GM12878 (cell line): ENCODE results near the gene LZIC. TPM values are rescaled to one million over a fixed set of nuclear protein-coding genes. Genes with fewer than 3 reads are reported as not detected.

Source experiments
- ATAC-seq: fragments of 200-7000 bp; cut with Tn5 transposase; 3 replicates; pipeline ENCODE4 v1.9.1; 2020; ENCODE audit warnings: mild to moderate bottlenecking, moderate library complexity
- BruUV-seq: library from RNA; stranded (reverse); fragments of 400-500 nt; replicated peaks from 2 replicates; lab custom pipeline; 2021; lab: Mats Ljungman, UMichigan
- CTCF ChIA-PET: fragments of 300-600 bp; sonication (Branson Sonifier 250); formaldehyde crosslinking; extraction: SDS; loops from one replicate; lab custom pipeline; 2021; ENCODE audit warnings: inconsistent platforms; lab: Yijun Ruan, JAX
- POLR2A ChIA-PET: fragments of 350-600 bp; formaldehyde crosslinking; extraction: SDS; loops from one replicate; lab custom pipeline; 2021; ENCODE audit warnings: inconsistent platforms; lab: Charles Lee
- RAD21 ChIA-PET: fragments of 300-600 bp; sonication (Branson Sonifier 250); formaldehyde crosslinking; loops from one replicate; lab custom pipeline; 2023; ENCODE audit warnings: antibody characterized with exemption; ENCODE audit not compliant: unreplicated experiment; lab: Charles Lee
- SMC1A ChIA-PET: fragments of 300-600 bp; sonication (Branson Sonifier 250); formaldehyde crosslinking; loops from one replicate; lab custom pipeline; 2023; ENCODE audit not compliant: unreplicated experiment, uncharacterized antibody; lab: Charles Lee
- DNase-seq: peaks from one replicate; pipeline ENCODE4 v3.0.0-alpha.2; 2011; ENCODE audit warnings: low read depth, low spot score
- FAIRE-seq: peaks from 3 replicates; lab custom pipeline; 2011; peaks lifted over from hg19 to GRCh38; lab: Jason Lieb, UNC
- H2AFZ ChIP-seq: 2 replicates; pipeline ENCODE4 v1.6.0; 2011; ENCODE audit warnings: low read depth, low read length, control low read depth; ENCODE audit not compliant: control insufficient read depth
- H3K27ac ChIP-seq: 2 replicates; pipeline ENCODE4 v1.5.1; 2011; ENCODE audit warnings: control low read depth; ENCODE audit not compliant: control insufficient read depth, insufficient read depth
- H3K27me3 ChIP-seq, 2 experiments: replicated peaks in 1 of 2; 2 replicates each; pipeline versions ENCODE4 v1.6.0 to v1.6.1; 2011; ENCODE audit warnings: low read length in 1 of 2; ENCODE audit not compliant: control insufficient read depth in 2 of 2, insufficient read depth in 2 of 2
- H3K36me3 ChIP-seq, 2 experiments: 2 replicates each; pipeline ENCODE4 v1.5.1; 2011; ENCODE audit warnings: low read length in 1 of 2; ENCODE audit not compliant: control insufficient read depth in 2 of 2, insufficient read depth in 2 of 2
- H3K4me1 ChIP-seq: 2 replicates; pipeline ENCODE4 v1.6.1; 2011; ENCODE audit warnings: mild to moderate bottlenecking, low read length, moderate library complexity, mixed read lengths; ENCODE audit not compliant: control insufficient read depth, insufficient read depth
- H3K4me2 ChIP-seq: 2 replicates; pipeline ENCODE4 v1.6.0; 2011; ENCODE audit warnings: control low read depth; ENCODE audit not compliant: control insufficient read depth, insufficient read depth
- H3K4me3 ChIP-seq: fragments of 200-600 bp; sonication (generic); 2 replicates; pipeline ENCODE4 v1.5.1; 2016
- H3K79me2 ChIP-seq: 2 replicates; pipeline ENCODE4 v1.6.0; 2011; ENCODE audit warnings: low read length; ENCODE audit not compliant: control insufficient read depth, insufficient read depth
- H3K9ac ChIP-seq: 2 replicates; pipeline ENCODE4 v1.8.0; 2011; ENCODE audit warnings: low read length, control low read depth, mixed read lengths; ENCODE audit not compliant: control insufficient read depth, insufficient read depth
- H3K9me3 ChIP-seq: replicated peaks from 3 replicates; pipeline ENCODE4 v1.5.1; 2011; ENCODE audit warnings: mild to moderate bottlenecking, low read length; ENCODE audit not compliant: control insufficient read depth, insufficient read depth
- H4K20me1 ChIP-seq: 2 replicates; pipeline ENCODE4 v1.6.0; 2011; ENCODE audit not compliant: control insufficient read depth, insufficient read depth
- ATF2 ChIP-seq: IDR thresholded peaks from 2 replicates; pipeline ENCODE4 v1.6.1; 2012; ENCODE audit warnings: low read length, inconsistent platforms
- ATF7 ChIP-seq: fragments of 450-650 bp; IDR thresholded peaks from 2 replicates; pipeline ENCODE4 v1.6.1; 2016; ENCODE audit warnings: low read depth, mild to moderate bottlenecking
- E2F8 ChIP-seq: fragments of 450-650 bp; IDR thresholded peaks from 2 replicates; pipeline ENCODE4 v1.6.1; 2018; ENCODE audit warnings: mild to moderate bottlenecking, low read depth, moderate library complexity; ENCODE audit not compliant: partially characterized antibody
- HDAC6 ChIP-seq: fragments of 200-600 bp; sonication (generic); IDR thresholded peaks from one replicate; pipeline ENCODE4 v1.8.0; 2017; ENCODE audit warnings: antibody characterized with exemption; ENCODE audit not compliant: unreplicated experiment
- KDM1A ChIP-seq: fragments of 200-600 bp; sonication (generic); IDR thresholded peaks from 2 replicates; pipeline ENCODE4 v1.6.1; 2016; ENCODE audit warnings: borderline replicate concordance
- NR2C2 ChIP-seq: IDR thresholded peaks from 2 replicates; pipeline ENCODE4 v1.6.1; 2011; ENCODE audit warnings: borderline replicate concordance, low read depth; ENCODE audit not compliant: control insufficient read depth, insufficient read length
- PBX3 ChIP-seq: IDR thresholded peaks from 2 replicates; pipeline ENCODE4 v1.6.1; 2011; ENCODE audit warnings: mild to moderate bottlenecking, low read depth, low read length, moderate library complexity; ENCODE audit not compliant: insufficient replicate concordance
- POLR2AphosphoS5 ChIP-seq: IDR thresholded peaks from 2 replicates; pipeline ENCODE4 v1.6.1; 2011; ENCODE audit warnings: mild to moderate bottlenecking, low read length, inconsistent platforms
- RAD51 ChIP-seq: fragments of 450-650 bp; IDR thresholded peaks from 2 replicates; pipeline ENCODE4 v1.6.1; 2016; ENCODE audit warnings: moderate library complexity, mild to moderate bottlenecking, inconsistent platforms
- SMAD1 ChIP-seq: fragments of 450-650 bp; IDR thresholded peaks from 2 replicates; pipeline ENCODE4 v1.6.1; 2018; ENCODE audit warnings: mild to moderate bottlenecking, low read depth; ENCODE audit not compliant: partially characterized antibody
- ZBTB40 ChIP-seq: fragments of 450-650 bp; IDR thresholded peaks from 2 replicates; pipeline ENCODE4 v1.6.1; 2016; ENCODE audit warnings: mild to moderate bottlenecking, moderate library complexity, borderline replicate concordance
- ZNF207 ChIP-seq: fragments of 450-650 bp; IDR thresholded peaks from 2 replicates; pipeline ENCODE4 v1.6.1; 2014; ENCODE audit warnings: antibody characterized with exemption, mild to moderate bottlenecking, borderline replicate concordance
- WGBS: methylation state at CpG from one replicate; pipeline ENCODE4 v1.1.6; 2016; ENCODE audit warnings: low lambda C conversion rate; ENCODE audit not compliant: insufficient replicate concordance, insufficient coverage; ENCODE audit errors: missing lambda C conversion rate; 5-methylcytosine and 5-hydroxymethylcytosine counted together
- in situ Hi-C: fragments of 300-500 bp; cut with MboI; formaldehyde crosslinking; loops from 9 replicates; pipeline ENCODE4 v1.14.3; 2018; ENCODE audit warnings: mixed read lengths
- intact Hi-C: fragments of 100-400 bp; cut with micrococcal nuclease; formaldehyde crosslinking; loops from one replicate; pipeline ENCODE4 v1.14.2; 2022; ENCODE audit not compliant: unreplicated experiment
- polyA plus RNA-seq, 11 experiments: library from polyadenylated mRNA; depleted of rRNA in 4 of 11; unstranded in 6 of 11; stranded (reverse) in 5 of 11; fragments of >200 nt; fragmentation: Nextera tagmentation in 4 of 11; fragmentation: Illumina TruSeq in 1 of 11; extraction: Ambion mirVana in 4 of 11; extraction: Trizol in 1 of 11; gene quantifications; 1 replicate in 1 of 11; 2 replicates in 10 of 11; pipeline versions ENCODE4 v1.2.1 to v1.2.3, GENCODE V29; 2011 to 2016; ENCODE audit warnings: inconsistent platforms in 2 of 11, missing spikeins in 2 of 11, low read depth in 1 of 11
- total RNA-seq, 4 experiments: library from RNA; depleted of rRNA in 3 of 4; stranded (reverse); fragments of >200 nt in 3 of 4; fragmentation: Illumina TruSeq in 1 of 4; extraction: Trizol in 1 of 4; gene quantifications; 2 replicates each; pipeline versions ENCODE4 v1.2.1 to v1.2.3, GENCODE V29; 2013 to 2021

The LZIC gene
- total and polyA plus RNA-seq, 10 of the 15 experiments (the other 5 are each of a cell fraction or from before 2014, with no cell fraction given) = 7.3 to 30.3 (median 17.1) TPM

- TF ChIP-seq E2F8 (no peak), ATF7 (no peak)
- TF ChIP-seq, all 136 proteins: peak for 0
Measured at GRCh38 chr1:9960011-9960410, 16.8 kb upstream of the LZIC start (continued).

GRCh38 chr1:9957726-9958125 is 14.5 kb upstream of the LZIC start:
- Histone ChIP-seq H3K79me2 (no peaks in the 10 kb centered on the region), H3K9me3 (no peaks in the 10 kb centered on the region), H3K27me3 (no peaks in the 10 kb centered on the region), H3K27ac (no peak overlapping the region), H3K4me2 (no peak overlapping the region), H4K20me1 (no peaks in the 10 kb centered on the region), H3K4me1 (peaks cover 9% of the 10 kb centered on the region), H2AFZ (no peak overlapping the region), H3K36me3 (no peaks in the 10 kb centered on the region), H3K9ac (no peak overlapping the region), H3K4me3 (no peak overlapping the region)
- ATAC-seq (no peak), DNase-seq (no peak), FAIRE-seq (no peak)
- no TSS peak for BruUV-seq
- CTCF ChIA-PET = interaction anchor here (1.6 kb wide), 1 partner anchor 173 kb away, joined by 4 read pairs; no protein-coding TSS in a partner anchor
- RAD21 ChIA-PET = no interaction called here
- POLR2A ChIA-PET = interaction anchor here (0.7 kb wide), 1 partner anchor 39 kb away, joined by 3 read pairs; no protein-coding TSS in a partner anchor
- SMC1A ChIA-PET = no interaction called here
- in situ Hi-C loops = no loop called here
- 88% methylated on average over 8 of the region's 8 CpGs for WGBS
- intact Hi-C loops = no loop called here
- TF ChIP-seq ATF2 = no peak
- no peak for TF ChIP-seq PBX3
- no peak for TF ChIP-seq NR2C2
- TF ChIP-seq POLR2AphosphoS5 = no peak
- TF ChIP-seq KDM1A = no peak
- no peak for TF ChIP-seq HDAC6
- TF ChIP-seq RAD51 = no peak
- no peak for TF ChIP-seq ZBTB40
- TF ChIP-seq ZNF207 = no peak
- TF ChIP-seq SMAD1 = no peak
